VCaP (cell line): ENCODE results near the gene MOGAT2.

Experiments used
- H3K27ac ChIP-seq: fragments of 450-650 bp; 2 replicates; pipeline ENCODE4 v1.5.1; 2017
- TF ChIP-seq, protein P1 (sequence below): fragments of 450-650 bp; conservative IDR thresholded peaks from 2 replicates; pipeline ENCODE4 v1.5.1; 2017; ENCODE audit warnings: mild to moderate bottlenecking, moderate library complexity

Gene MOGAT2

DNA sequence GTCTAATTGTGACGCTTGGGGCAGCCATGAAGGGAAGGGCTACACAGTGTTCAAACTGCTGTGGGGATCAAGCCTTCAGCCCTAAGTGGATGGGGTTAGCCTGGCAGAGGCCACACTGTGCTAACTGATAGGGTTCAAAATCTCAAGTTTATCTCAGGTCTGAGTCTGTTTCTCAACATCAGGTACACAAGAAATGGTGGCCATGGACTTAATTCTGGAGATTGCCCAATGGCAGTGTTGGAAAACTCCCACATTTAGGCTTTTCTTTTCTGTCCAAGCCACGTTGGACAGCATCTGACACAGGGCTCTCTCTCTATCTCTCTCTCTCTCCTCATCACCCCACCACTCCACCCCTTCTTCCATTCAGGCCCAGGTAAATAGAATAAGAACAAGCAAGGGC lies 40.0 kb downstream of the MOGAT2 start:
- TF ChIP-seq, protein P1, sequence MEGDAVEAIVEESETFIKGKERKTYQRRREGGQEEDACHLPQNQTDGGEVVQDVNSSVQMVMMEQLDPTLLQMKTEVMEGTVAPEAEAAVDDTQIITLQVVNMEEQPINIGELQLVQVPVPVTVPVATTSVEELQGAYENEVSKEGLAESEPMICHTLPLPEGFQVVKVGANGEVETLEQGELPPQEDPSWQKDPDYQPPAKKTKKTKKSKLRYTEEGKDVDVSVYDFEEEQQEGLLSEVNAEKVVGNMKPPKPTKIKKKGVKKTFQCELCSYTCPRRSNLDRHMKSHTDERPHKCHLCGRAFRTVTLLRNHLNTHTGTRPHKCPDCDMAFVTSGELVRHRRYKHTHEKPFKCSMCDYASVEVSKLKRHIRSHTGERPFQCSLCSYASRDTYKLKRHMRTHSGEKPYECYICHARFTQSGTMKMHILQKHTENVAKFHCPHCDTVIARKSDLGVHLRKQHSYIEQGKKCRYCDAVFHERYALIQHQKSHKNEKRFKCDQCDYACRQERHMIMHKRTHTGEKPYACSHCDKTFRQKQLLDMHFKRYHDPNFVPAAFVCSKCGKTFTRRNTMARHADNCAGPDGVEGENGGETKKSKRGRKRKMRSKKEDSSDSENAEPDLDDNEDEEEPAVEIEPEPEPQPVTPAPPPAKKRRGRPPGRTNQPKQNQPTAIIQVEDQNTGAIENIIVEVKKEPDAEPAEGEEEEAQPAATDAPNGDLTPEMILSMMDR = no peak
- H3K27ac ChIP-seq = no peak overlapping the region

DNA sequence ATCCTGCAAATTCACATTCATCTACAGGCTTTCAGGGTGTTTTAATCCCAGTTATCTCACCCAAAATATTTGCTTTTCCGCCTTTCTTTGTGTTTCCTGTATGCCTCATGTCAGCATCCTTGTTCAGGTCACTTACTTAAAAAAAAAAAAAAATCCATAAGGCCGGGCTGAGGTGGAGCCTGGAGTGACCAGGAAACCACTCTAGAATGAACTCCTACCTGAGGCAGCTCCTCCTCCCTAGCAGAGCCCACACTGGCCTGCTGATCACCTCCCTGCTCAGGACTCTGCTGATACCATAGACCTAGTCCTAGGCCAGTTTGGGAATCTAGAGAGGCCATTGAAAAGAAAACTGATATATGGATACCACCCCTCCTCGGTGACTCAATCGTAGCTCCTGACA lies 42.2 kb downstream of the MOGAT2 start:
- TF ChIP-seq, protein P1 = no peak
- no peak overlapping the region for H3K27ac ChIP-seq

DNA sequence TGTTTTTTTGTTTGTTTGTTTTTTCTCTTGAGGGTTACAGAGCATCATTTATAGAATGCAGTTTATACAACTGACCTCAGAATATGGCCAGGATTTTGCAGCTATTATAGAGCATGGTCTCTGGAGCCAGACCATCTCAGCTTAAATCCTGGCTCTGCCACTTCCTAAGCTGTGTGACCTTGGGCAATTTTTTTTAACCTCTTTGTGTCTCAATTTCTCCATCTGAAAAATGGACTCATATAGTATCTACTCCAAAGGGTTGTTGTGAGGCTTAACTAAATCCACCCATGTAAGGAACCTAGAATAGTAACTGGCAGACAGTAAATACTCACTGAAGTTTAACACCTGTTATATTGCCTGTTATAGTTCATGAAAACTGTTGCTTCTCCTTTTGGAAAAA lies 42.6 kb downstream of the MOGAT2 start:
- no peak overlapping the region for H3K27ac ChIP-seq
- TF ChIP-seq, protein P1 = no peak

DNA sequence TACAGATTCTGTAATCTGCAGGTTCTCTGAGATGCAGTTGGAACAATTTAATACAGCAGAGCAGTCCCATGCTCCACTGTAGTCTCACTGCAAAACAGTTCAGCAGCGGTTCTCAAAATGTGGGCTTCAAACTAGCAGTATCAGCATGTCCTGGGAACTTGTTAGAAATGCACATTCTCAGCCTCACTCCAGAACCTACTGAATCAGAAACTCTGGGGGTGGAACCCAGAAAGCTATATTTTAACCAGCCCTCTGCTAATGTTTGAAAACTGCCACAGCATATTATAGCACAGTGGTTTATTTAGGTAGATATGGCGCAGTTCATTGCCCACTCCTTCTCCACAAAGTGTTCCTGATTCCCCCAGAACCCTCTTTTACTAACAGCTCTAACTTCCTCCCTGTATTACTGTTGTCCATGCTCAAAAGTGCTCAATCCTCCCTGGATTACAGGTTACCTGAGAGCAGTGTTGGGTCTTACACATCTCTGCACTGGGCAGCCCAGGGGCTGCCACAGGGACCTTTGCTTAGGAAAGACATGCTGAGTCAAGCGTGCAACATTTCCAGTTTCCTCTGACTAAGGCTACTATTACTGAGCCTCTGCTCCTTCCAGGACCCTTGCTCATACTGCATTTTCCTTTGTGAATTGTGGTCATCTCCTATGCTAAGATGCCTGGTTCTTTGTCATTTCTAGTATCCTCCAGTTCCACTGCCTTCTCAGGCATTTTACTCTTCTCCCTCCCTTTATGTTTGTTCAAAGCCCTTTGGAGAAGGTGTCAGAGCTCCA lies 43.3 kb downstream of the MOGAT2 start:
- TF ChIP-seq, protein P1 = no peak

DNA sequence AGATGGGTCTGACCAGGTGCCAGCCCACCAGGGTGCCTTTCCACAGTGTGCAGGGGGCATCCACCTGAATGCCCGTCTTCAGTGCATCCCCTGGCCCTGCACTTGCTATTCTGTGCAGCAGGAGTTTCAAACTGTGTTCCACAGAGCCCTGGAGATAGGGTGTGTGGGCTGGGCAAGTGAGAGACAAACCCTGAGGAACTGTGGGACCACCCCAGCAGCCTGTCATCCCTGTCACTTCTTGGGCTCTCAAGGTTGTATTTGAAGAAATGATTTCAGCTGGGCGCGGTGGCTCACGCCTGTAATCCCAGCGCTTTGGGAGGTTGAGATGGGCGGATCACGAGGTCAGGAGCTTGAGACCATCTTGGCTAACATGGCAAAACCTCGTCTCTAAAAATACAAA lies 44.5 kb downstream of the MOGAT2 start:
- TF ChIP-seq, protein P1 = no peak
- H3K27ac ChIP-seq = no peak overlapping the region

More for the DNA sequence above, 43.3 kb downstream of the MOGAT2 start:
- H3K27ac ChIP-seq = no peak overlapping the region

DNA sequence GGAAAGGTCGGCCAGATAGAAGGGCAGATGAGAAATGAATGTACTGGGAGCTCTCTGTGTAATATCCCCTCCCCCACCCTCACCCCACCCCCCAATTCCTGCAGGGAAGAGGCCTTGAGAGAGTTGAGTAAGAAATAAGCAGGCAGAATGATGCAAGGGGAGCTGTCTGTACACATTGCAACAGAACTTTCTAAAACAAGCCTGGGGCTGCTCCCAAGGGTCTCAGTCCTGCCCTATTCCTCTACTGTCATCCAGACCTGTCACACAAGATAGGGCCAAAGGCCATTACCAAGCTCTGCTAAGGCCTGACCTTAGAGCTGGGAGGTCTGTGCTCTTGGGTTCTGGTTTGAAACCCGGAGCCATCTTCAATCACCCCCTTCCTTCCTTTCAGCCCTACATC lies 45.2 kb downstream of the MOGAT2 start:
- TF ChIP-seq, protein P1 = no peak
- no peak overlapping the region for H3K27ac ChIP-seq

DNA sequence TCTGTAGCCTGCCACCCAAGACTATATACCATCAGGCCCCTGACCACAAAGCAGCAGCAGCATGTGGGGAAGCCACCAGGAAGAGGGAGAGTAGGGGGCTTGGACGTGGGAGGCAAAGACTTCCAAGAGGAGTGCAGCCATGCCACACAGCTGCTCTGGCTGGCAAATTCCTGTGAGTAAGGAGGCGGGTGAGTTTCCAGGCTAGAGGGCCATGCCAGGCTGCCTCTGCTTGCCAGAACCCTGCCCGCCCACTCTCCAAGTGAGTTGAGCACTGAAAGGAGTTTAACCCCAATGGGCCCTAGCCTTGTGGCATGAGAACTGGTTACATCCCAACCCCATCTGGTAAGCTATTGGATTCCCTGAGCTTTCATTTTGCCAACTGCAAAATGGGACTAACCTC lies 46.2 kb downstream of the MOGAT2 start:
- TF ChIP-seq, protein P1 = no peak
- no peak overlapping the region for H3K27ac ChIP-seq
